Amniotic stem cell (primary cell): ENCODE results near the gene TRPM8.

Experiments used
- DNase-seq: peaks from one replicate; lab custom pipeline; 2025; lab: John Stamatoyannopoulos, UW

The TRPM8 gene

DNA sequence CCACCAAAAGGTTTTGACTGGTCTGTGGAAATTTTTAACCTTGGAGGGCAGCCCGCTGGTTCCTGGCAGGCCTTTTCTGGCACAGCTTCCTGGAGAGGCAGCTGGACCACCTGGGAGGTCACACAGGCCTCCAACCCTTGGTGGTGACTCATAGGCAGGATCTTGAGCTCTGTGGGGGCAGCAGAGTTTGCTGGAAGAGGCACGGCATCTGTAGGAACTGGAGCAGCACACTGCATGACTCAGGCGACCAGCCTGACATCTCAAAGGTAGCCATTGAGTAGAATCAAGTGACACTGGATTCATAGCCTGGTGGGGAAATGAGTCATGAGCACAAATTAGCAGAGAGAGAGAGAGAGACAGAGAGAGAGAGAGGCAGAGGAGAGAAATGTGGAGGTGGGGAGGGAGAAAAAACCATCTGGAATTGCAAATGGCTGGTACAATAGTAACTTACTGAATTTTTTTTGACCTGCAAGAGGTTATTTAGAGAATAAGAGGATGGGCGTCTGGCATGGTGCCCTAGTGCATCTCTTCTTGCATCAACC, 57.4 kb downstream of the TRPM8 start:
- peak; percentile 34 for DNase-seq

- DNase-seq, result no peak
These were observed 58.9 kb downstream of the TRPM8 start for GRCh38 chr2:233976087-233976486.

- no peak for DNase-seq
These were observed 59.6 kb downstream of the TRPM8 start for GRCh38 chr2:233976690-233977294.

GRCh38 chr2:233977296-233977837, 60.2 kb downstream of the TRPM8 start:
- DNase-seq, result no peak

GRCh38 chr2:233979748-233980147, 62.6 kb downstream of the TRPM8 start:
- no peak for DNase-seq

- no peak for DNase-seq
These were observed 63.9 kb downstream of the TRPM8 start for GRCh38 chr2:233980955-233981561.

GRCh38 chr2:233981574-233982420, 64.6 kb downstream of the TRPM8 start:
- no peak for DNase-seq

GRCh38 chr2:233982421-233983121, 65.4 kb downstream of the TRPM8 start:
- peak; percentile 68 for DNase-seq

- DNase-seq, result no peak
These were observed 66.3 kb downstream of the TRPM8 start for GRCh38 chr2:233983445-233983844.

DNA sequence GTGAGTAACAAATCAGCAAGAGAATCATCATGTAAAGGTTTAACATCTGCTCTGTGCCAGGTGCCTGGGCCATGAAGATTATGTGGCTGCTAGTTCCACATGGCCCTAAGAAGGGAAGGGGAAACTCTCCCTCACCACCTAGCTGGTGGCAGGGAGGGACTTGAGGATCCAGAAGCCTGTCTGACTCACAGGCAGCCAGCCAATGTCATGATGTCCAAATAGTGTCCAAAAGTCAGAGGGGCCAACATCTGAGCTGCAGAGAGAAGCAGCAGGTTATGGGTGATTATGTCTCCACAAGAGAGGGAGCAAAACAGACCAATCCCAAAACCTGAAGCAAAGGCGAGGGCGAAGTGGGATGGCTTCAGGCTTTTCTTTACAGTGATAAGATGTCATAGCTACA, 71.4 kb downstream of the TRPM8 start:
- DNase-seq, result no peak

DNA sequence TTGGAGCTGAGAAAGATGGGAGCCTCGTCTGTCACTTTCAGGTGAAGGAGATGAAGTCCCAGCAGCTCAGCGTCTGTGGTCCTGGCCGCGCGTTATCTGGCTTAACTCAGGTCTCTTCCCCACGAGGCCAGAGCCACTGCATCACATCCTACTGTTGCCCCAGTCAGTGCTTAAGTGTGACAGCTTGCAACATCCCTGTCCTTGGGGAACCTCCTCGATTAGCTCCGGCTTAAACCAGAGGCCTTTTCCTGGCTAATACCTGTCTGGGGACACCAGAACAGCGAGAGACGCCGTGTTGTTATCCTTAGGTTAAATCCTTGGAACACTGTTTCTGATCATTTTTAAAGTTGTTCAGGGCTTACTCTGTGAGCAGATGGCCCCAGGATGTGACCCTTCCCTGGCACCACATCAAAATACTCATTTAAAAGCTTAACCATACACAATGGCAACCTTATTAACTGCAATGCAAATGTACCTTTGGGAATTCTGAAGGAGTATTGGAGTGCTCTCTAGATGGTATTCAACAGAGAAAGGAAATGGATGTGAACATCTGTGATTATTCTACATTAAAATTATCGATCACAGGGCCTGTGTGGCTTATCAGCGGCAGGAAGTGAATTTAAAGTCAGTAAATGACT, 72.2 kb downstream of the TRPM8 start:
- DNase-seq, result no peak

GRCh38 chr2:233990261-233990798, 73.2 kb downstream of the TRPM8 start:
- no peak for DNase-seq

DNA sequence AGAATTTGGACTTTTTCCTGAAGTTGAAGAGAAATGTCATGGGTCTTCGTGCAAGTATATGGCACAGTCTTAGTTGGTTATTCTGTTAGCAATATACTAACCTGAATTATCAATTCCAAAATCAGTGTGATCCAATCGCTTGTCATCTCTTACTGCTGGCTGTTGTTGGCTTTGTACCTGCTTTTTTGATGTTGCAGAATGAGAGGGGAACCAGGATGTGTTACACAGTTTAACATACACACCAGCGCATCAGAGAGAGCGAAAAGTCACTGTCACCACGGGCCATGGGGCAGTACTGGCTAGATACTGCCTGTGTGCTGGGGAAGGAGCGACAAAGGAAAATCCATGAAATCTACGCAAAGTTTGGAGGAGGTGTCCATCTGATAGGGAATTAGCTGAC, 74.0 kb downstream of the TRPM8 start:
- DNase-seq, result no peak

- DNase-seq, result no peak
These were observed 75.5 kb downstream of the TRPM8 start for GRCh38 chr2:233992513-233993217.

- DNase-seq, result no peak
These were observed 76.3 kb downstream of the TRPM8 start for GRCh38 chr2:233993461-233993860.

DNA sequence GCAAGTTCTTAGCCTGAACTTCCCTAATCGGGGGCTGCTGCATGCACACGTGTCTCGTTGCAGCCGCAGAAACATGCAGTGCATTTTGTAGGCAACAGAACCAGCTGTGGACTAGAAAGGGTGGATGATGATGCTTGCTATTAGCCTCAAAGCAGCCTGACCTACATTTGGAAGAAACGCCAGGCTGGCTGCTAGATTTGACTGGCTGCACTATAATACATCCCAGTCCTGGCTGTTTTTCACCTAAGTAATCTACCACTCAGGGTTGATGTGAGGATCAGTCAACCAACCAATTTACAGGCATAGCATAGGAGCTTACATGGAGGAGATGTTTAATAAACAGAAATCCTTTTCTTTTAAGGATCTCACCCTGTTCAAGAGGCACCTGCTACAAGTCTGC, 77.0 kb downstream of the TRPM8 start:
- no peak for DNase-seq

- DNase-seq, result no peak
These were observed 78.8 kb downstream of the TRPM8 start for GRCh38 chr2:233996000-233996399.

DNA sequence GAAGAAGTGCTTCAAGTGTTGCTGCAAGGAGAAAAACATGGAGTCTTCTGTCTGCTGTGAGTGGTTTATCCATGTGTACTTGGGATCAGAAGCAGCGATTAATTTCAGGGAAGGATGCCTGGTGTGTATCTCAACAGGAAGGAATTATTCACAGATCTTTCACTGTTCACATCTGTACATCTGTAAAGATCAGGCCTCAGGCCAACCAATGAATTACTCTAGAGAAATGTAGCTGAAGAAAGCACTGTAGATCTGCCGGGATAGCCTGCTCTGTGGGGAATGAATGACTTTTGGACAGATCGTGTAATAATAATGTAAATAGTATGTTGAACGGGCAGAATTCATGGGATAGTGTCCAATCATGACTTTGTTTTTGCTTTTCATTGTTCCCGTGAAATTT, 79.3 kb downstream of the TRPM8 start:
- no peak for DNase-seq

- no peak for DNase-seq
These were observed 80.5 kb downstream of the TRPM8 start for GRCh38 chr2:233997707-233998106.

- no peak for DNase-seq
These were observed 82.0 kb downstream of the TRPM8 start for GRCh38 chr2:233999182-233999581.
